H1 (cell line): ENCODE results near the gene FBXL14. TPM values are rescaled to one million over a fixed set of nuclear protein-coding genes. Genes with fewer than 3 reads are reported as not detected.

ENCODE experiments used
- CTCF ChIA-PET: fragments of 300-600 bp; sonication (Branson Sonifier 250); formaldehyde crosslinking; loops from one replicate; lab custom pipeline; 2021; ENCODE audit not compliant: partially characterized antibody; lab: Charles Lee
- POLR2A ChIA-PET: fragments of 300-600 bp; sonication (Branson Sonifier 250); formaldehyde crosslinking; loops from one replicate; lab custom pipeline; 2021; ENCODE audit warnings: inconsistent platforms; ENCODE audit not compliant: partially characterized antibody; lab: Charles Lee
- DNase-seq, 2 experiments: peaks; one replicate each; pipeline versions ENCODE4 v3.0.0 to v3.0.0-alpha.2; 2010 to 2022; ENCODE audit warnings: low spot score in 2 of 2, low read depth in 1 of 2, mixed read lengths in 1 of 2
- FAIRE-seq: peaks from 2 replicates; lab custom pipeline; 2011; peaks lifted over from hg19 to GRCh38; lab: Jason Lieb, UNC
- H2AFZ ChIP-seq: 2 replicates; pipeline ENCODE4 v1.8.1; 2012; ENCODE audit warnings: low read length, inconsistent platforms
- H2AK5ac ChIP-seq: 2 replicates; pipeline ENCODE4 v1.6.1; 2013; ENCODE audit warnings: low read depth, low read length
- H2BK120ac ChIP-seq: replicated peaks from 2 replicates; pipeline ENCODE3; 2013; ENCODE audit warnings: low read depth, low read length, inconsistent platforms
- H2BK12ac ChIP-seq: 2 replicates; pipeline ENCODE4 v1.6.1; 2013; ENCODE audit warnings: low read depth, low read length
- H2BK15ac ChIP-seq: 2 replicates; pipeline ENCODE4 v1.6.1; 2013; ENCODE audit warnings: low read length
- H2BK20ac ChIP-seq: 2 replicates; pipeline ENCODE4 v1.6.1; 2013; ENCODE audit warnings: low read length
- H2BK5ac ChIP-seq: 2 replicates; pipeline ENCODE4 v1.6.1; 2013; ENCODE audit warnings: low read depth, low read length
- H3K14ac ChIP-seq: 2 replicates; pipeline ENCODE4 v1.6.1; 2013; ENCODE audit warnings: inconsistent platforms; ENCODE audit not compliant: insufficient read length
- H3K18ac ChIP-seq: 2 replicates; pipeline ENCODE4 v1.6.1; 2013; ENCODE audit warnings: low read length; ENCODE audit errors: extremely low read depth
- H3K23ac ChIP-seq: 2 replicates; pipeline ENCODE4 v1.6.1; 2013; ENCODE audit warnings: inconsistent platforms; ENCODE audit not compliant: insufficient read length
- H3K23me2 ChIP-seq: 2 replicates; pipeline ENCODE4 v1.6.1; 2013; ENCODE audit warnings: low read depth, low read length
- H3K27ac ChIP-seq: 2 replicates; pipeline ENCODE4 v1.6.1; 2011; ENCODE audit warnings: low read depth, low read length, inconsistent platforms
- H3K27me3 ChIP-seq, 4 experiments: replicated peaks in 1 of 4; 1 replicate in 1 of 4; 2 replicates in 3 of 4; pipeline versions ENCODE4 v1.6.1 to v1.8.1; 2011 to 2013; ENCODE audit warnings: low read length in 3 of 4, mild to moderate bottlenecking in 3 of 4, inconsistent platforms in 2 of 4, mixed read lengths in 2 of 4, moderate library complexity in 1 of 4; ENCODE audit not compliant: control insufficient read depth in 3 of 4, insufficient read depth in 3 of 4; ENCODE audit errors: extremely low read depth in 1 of 4
- H3K36me3 ChIP-seq, 4 experiments: 2 replicates each; pipeline versions ENCODE4 v1.6.1 to v1.8.1; 2011 to 2013; ENCODE audit warnings: mild to moderate bottlenecking in 4 of 4, low read length in 3 of 4, moderate library complexity in 2 of 4, control low read depth in 1 of 4, inconsistent platforms in 1 of 4; ENCODE audit not compliant: insufficient read depth in 4 of 4, control insufficient read depth in 2 of 4
- H3K4ac ChIP-seq: replicated peaks from 2 replicates; pipeline ENCODE3; 2013; ENCODE audit warnings: low read length, low read depth, mixed read lengths, inconsistent platforms; ENCODE audit not compliant: insufficient read length
- H3K4me1 ChIP-seq, 4 experiments: replicated peaks in 1 of 4; 1 replicate in 1 of 4; 2 replicates in 3 of 4; pipeline versions ENCODE4 v1.6.1 to v1.8.1; 2011 to 2013; ENCODE audit warnings: low read length in 3 of 4, inconsistent platforms in 2 of 4, mixed read lengths in 1 of 4; ENCODE audit not compliant: insufficient read depth in 4 of 4, control insufficient read depth in 3 of 4
- H3K4me2 ChIP-seq, 2 experiments: 2 replicates each; pipeline versions ENCODE4 v1.6.1 to v1.8.1; 2011 to 2013; ENCODE audit warnings: low read depth in 2 of 2, low read length in 2 of 2, control low read depth in 1 of 2, inconsistent platforms in 1 of 2, mild to moderate bottlenecking in 1 of 2; ENCODE audit not compliant: insufficient read depth in 1 of 2
- H3K4me3 ChIP-seq, 4 experiments: fragments of 200-600, 300-600 bp in 1 of 4; sonication (generic), shearing (Covaris generic), sonication (Bioruptor Twin) in 1 of 4; 2 replicates each; pipeline versions ENCODE4 v1.5.1 to v1.8.1; 2011 to 2016; ENCODE audit warnings: low read length in 4 of 4, low read depth in 3 of 4, control low read depth in 2 of 4, inconsistent platforms in 2 of 4, mild to moderate bottlenecking in 2 of 4, mixed read lengths in 1 of 4, moderate library complexity in 1 of 4; ENCODE audit not compliant: insufficient read depth in 2 of 4; ENCODE audit errors: extremely low read depth in 1 of 4
- H3K56ac ChIP-seq: replicated peaks from 2 replicates; pipeline ENCODE3; 2013; ENCODE audit warnings: low read depth, mild to moderate bottlenecking, mixed read lengths, low read length, inconsistent platforms; ENCODE audit not compliant: insufficient read length
- H3K79me1 ChIP-seq: 2 replicates; pipeline ENCODE4 v1.6.1; 2013; ENCODE audit warnings: low read depth, low read length, control low read depth
- H3K79me2 ChIP-seq, 2 experiments: 2 replicates each; pipeline versions ENCODE4 v1.6.1 to v1.8.1; 2012 to 2013; ENCODE audit warnings: low read length in 2 of 2, mild to moderate bottlenecking in 2 of 2, inconsistent platforms in 1 of 2; ENCODE audit not compliant: insufficient read depth in 2 of 2, control insufficient read depth in 1 of 2
- H3K9ac ChIP-seq, 4 experiments: replicated peaks in 1 of 4; 1 replicate in 1 of 4; 2 replicates in 3 of 4; pipeline versions ENCODE4 v1.6.1 to v1.8.1; 2011 to 2013; ENCODE audit warnings: low read depth in 3 of 4, low read length in 3 of 4, control low read depth in 2 of 4, mild to moderate bottlenecking in 2 of 4, moderate library complexity in 2 of 4, inconsistent platforms in 1 of 4; ENCODE audit errors: extremely low read depth in 1 of 4
- H3K9me3 ChIP-seq, 2 experiments: 2 replicates each; pipeline versions ENCODE4 v1.6.1 to v1.8.1; 2012 to 2013; ENCODE audit warnings: mild to moderate bottlenecking in 2 of 2, moderate library complexity in 2 of 2, control low read depth in 1 of 2, inconsistent platforms in 1 of 2, low read depth in 1 of 2, low read length in 1 of 2, mixed read lengths in 1 of 2; ENCODE audit not compliant: insufficient read depth in 2 of 2
- H4K20me1 ChIP-seq, 2 experiments: replicated peaks in 1 of 2; 2 replicates each; pipeline versions ENCODE3 to v1.8.1; 2011 to 2013; ENCODE audit warnings: inconsistent platforms in 2 of 2, low read length in 2 of 2, mild to moderate bottlenecking in 1 of 2; ENCODE audit not compliant: insufficient read depth in 2 of 2, control insufficient read depth in 1 of 2
- H4K5ac ChIP-seq: 2 replicates; pipeline ENCODE4 v1.6.1; 2013; ENCODE audit warnings: low read length, low read depth, mixed read lengths, inconsistent platforms; ENCODE audit not compliant: insufficient read length
- H4K8ac ChIP-seq: 2 replicates; pipeline ENCODE4 v1.8.0; 2013; ENCODE audit warnings: mild to moderate bottlenecking, moderate library complexity, low read length, inconsistent platforms; ENCODE audit not compliant: insufficient read depth; ENCODE audit errors: extremely low read depth
- H4K91ac ChIP-seq: replicated peaks from 2 replicates; pipeline ENCODE3; 2013; ENCODE audit warnings: low read length, mixed read lengths, inconsistent platforms; ENCODE audit not compliant: insufficient read length
- CEBPB ChIP-seq: IDR thresholded peaks from 2 replicates; pipeline ENCODE4 v1.6.1; 2012; ENCODE audit warnings: low read depth, low read length
- CTBP2 ChIP-seq: IDR thresholded peaks from 2 replicates; pipeline ENCODE4 v1.7.0; 2011; ENCODE audit warnings: borderline replicate concordance, mild to moderate bottlenecking, moderate library complexity, mixed read lengths, low read length; ENCODE audit not compliant: insufficient read depth, insufficient read length
- GTF2F1 ChIP-seq: IDR thresholded peaks from 2 replicates; pipeline ENCODE4 v1.6.1; 2012; ENCODE audit warnings: low read depth, low read length, improper control_type of control experiment, borderline replicate concordance
- NANOG ChIP-seq: IDR thresholded peaks from 2 replicates; pipeline ENCODE4 v1.6.1; 2011; ENCODE audit warnings: low read length, low read depth, mild to moderate bottlenecking, inconsistent platforms; ENCODE audit not compliant: insufficient read depth, poor library complexity, severe bottlenecking
- RAD21 ChIP-seq, 2 experiments: IDR thresholded peaks in 1 of 2; conservative IDR thresholded peaks in 1 of 2; 2 replicates each; pipeline ENCODE4 v1.6.1; 2011; ENCODE audit warnings: low read depth in 2 of 2, low read length in 2 of 2, improper control_type of control experiment in 1 of 2, inconsistent platforms in 1 of 2, mild to moderate bottlenecking in 1 of 2, moderate library complexity in 1 of 2
- SP1 ChIP-seq: IDR thresholded peaks from 2 replicates; pipeline ENCODE4 v1.6.1; 2011; ENCODE audit warnings: low read depth, low read length
- SRF ChIP-seq: IDR thresholded peaks from 2 replicates; pipeline ENCODE4 v1.6.1; 2011; ENCODE audit warnings: mild to moderate bottlenecking, low read depth, low read length, moderate library complexity
- WGBS, 2 experiments: shearing (Covaris generic) in 1 of 2; methylation state at CpG; one replicate each; pipeline versions ENCODE4 v1.1.6 to v1.1.7; 2013 to 2015; ENCODE audit warnings: low lambda C conversion rate in 2 of 2, mixed read lengths in 2 of 2, inconsistent platforms in 1 of 2, low coverage in 1 of 2, missing lambda C conversion rate in 1 of 2; ENCODE audit not compliant: insufficient replicate concordance in 2 of 2, insufficient coverage in 1 of 2, insufficient read length in 1 of 2; ENCODE audit errors: extremely low coverage in 1 of 2, missing lambda C conversion rate in 1 of 2; 5-methylcytosine and 5-hydroxymethylcytosine counted together
- polyA plus RNA-seq, 7 experiments: library from polyadenylated mRNA; depleted of rRNA in 3 of 7; stranded (reverse) in 5 of 7; unstranded in 2 of 7; fragments of >200 nt in 5 of 7; fragments of 200-250 nt in 2 of 7; gene quantifications; 1 replicate in 5 of 7; 2 replicates in 1 of 7; 4 replicates in 1 of 7; pipeline versions ENCODE4 v1.2.1 to v1.2.3, GENCODE V29; 2011 to 2013; ENCODE audit warnings: missing spikeins in 2 of 7, mixed read lengths in 2 of 7
- total RNA-seq: library from RNA; stranded (reverse); fragmentation: NEBNext Ultra II Directional; extraction: Animal tissue kit (Norgen Biotek cat#: 25700); gene quantifications from 2 replicates; pipeline ENCODE4 v1.2.1, GENCODE V29; 2021
- TF ChIP-seq, protein P1 (sequence below): IDR thresholded peaks from 2 replicates; pipeline ENCODE4 v1.6.1; 2012; ENCODE audit warnings: inconsistent platforms
- TF ChIP-seq, protein P2 (sequence below): IDR thresholded peaks from 2 replicates; pipeline ENCODE4 v1.6.1; 2012; ENCODE audit warnings: low read length, inconsistent platforms

The FBXL14 gene
- total and polyA plus RNA-seq, 2 of the 8 experiments (the other 6 are each of a cell fraction or from before 2014, with no cell fraction given) = 5.5 to 9.6 TPM

DNA sequence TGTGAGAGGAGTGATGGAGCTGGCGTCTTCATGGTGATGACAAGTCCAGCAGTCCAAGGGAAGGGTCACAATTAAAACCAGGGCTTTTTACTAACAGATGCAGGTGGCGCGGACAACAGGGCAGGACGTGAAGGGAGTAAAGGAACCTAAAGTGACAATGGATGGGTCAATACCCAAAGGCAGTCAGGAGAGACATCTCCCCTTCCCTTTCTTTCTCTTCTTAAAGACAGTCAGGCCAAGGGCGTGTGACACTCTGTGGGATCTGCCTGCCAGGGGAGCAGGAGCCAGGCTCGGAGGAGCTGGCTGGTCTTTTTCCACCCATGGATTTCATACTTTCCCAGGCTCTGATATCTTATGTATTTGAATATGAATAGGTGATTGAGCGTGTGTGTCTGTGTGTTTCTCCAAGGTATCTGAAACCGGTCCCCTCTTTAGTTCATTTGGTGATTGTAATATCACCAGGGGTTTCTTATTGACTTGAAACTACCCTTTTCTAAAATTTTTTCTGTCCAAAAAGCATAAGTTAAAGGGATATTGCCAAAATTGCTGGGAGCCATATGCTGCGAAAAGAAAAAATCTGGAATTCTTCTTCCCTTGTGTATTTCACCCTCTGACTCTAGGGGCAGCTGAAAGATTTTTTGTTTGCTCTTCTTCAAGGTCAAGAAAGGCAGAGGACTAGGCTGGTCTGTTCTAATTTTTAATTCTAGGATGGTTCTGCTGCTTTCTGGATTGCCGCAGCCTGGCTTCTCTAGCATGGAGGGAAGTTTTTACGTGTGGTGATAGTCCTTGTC, 61.8 kb downstream of the FBXL14 start:
- no peak overlapping the region; a peak in 1 of 4 replicates for H3K4me2 ChIP-seq
- no peak overlapping the region for H3K23ac ChIP-seq
- POLR2A ChIA-PET = interaction anchor here (1.3 kb wide), 2 partner anchors 8 to 14 kb away, joined by 3 to 4 read pairs; no protein-coding TSS in a partner anchor
- H3K9ac ChIP-seq = no peak overlapping the region
- H3K27ac ChIP-seq = no peak overlapping the region
- H4K8ac ChIP-seq = no peak overlapping the region
- H2BK20ac ChIP-seq = no peak overlapping the region
- no peak overlapping the region for H2BK5ac ChIP-seq
- H3K23me2 ChIP-seq = peaks cover 2% of the 10 kb centered on the region; the same call in 1 of the 2 replicates
- no peak overlapping the region for H2AFZ ChIP-seq
- H3K79me1 ChIP-seq = no peaks in the 10 kb centered on the region
- peaks cover 55 to 82% (median 67%) of the 10 kb centered on the region in 4 experiments for H3K27me3 ChIP-seq
- WGBS, 2 experiments = 77% methylated on average over 11 of the region's 11 CpGs; no CpG with 5 or more reads in 1 of the 2 experiments
- no peaks in the 10 kb centered on the region; a peak in 1 of 4 replicates for H3K79me2 ChIP-seq
- no peak overlapping the region for H3K14ac ChIP-seq
- no peak overlapping the region for H2AK5ac ChIP-seq
- CTCF ChIA-PET = interaction anchor here (0.5 to 3.1 kb wide), 8 partner anchors 9 to 415 kb away, joined by 3 to 22 read pairs (median 3); no protein-coding TSS in a partner anchor
- FAIRE-seq (no peak), DNase-seq (no peak)
- peaks cover 0 to 9% of the 10 kb centered on the region in 2 experiments for H4K20me1 ChIP-seq
- H3K9me3 ChIP-seq = no peaks in the 10 kb centered on the region
- H3K56ac ChIP-seq = no peak overlapping the region
- no peak overlapping the region for H3K4ac ChIP-seq
- H2BK15ac ChIP-seq = no peak overlapping the region
- H3K4me3 ChIP-seq = no peak overlapping the region
- H4K5ac ChIP-seq = no peak overlapping the region
- no peak overlapping the region for H2BK120ac ChIP-seq
- H3K36me3 ChIP-seq = no peaks in the 10 kb centered on the region; a peak in 1 of 8 replicates
- H2BK12ac ChIP-seq = no peak overlapping the region
- no peak overlapping the region for H4K91ac ChIP-seq
- H3K18ac ChIP-seq = no peak overlapping the region
- H3K4me1 ChIP-seq = peaks cover 0 to 5% (median 4%) of the 10 kb centered on the region in 4 experiments; a peak in 5 of 7 replicates
- no peak for TF ChIP-seq GTF2F1
- no peak for TF ChIP-seq SP1
- TF ChIP-seq, protein P1, sequence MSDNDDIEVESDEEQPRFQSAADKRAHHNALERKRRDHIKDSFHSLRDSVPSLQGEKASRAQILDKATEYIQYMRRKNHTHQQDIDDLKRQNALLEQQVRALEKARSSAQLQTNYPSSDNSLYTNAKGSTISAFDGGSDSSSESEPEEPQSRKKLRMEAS = no peak
- TF ChIP-seq NANOG = no peak
- TF ChIP-seq CTBP2 = no peak
- TF ChIP-seq CEBPB = no peak
- TF ChIP-seq, protein P2, sequence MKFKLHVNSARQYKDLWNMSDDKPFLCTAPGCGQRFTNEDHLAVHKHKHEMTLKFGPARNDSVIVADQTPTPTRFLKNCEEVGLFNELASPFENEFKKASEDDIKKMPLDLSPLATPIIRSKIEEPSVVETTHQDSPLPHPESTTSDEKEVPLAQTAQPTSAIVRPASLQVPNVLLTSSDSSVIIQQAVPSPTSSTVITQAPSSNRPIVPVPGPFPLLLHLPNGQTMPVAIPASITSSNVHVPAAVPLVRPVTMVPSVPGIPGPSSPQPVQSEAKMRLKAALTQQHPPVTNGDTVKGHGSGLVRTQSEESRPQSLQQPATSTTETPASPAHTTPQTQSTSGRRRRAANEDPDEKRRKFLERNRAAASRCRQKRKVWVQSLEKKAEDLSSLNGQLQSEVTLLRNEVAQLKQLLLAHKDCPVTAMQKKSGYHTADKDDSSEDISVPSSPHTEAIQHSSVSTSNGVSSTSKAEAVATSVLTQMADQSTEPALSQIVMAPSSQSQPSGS = no peak
- TF ChIP-seq RAD21 (IDR thresholded peaks at IDR 0.05 in 1 of 2, conservative IDR thresholded peaks at IDR 0.05 in 1 of 2; ENCODE audit: low read depth in 2 of 2, low read length in 2 of 2) = no peak
- TF ChIP-seq SRF = no peak
